Endothelial cell of umbilical vein (primary cell): ENCODE data around the gene APBB2.

ENCODE experiments used
- EZH2 ChIP-seq: IDR thresholded peaks from 2 replicates; pipeline ENCODE4 v1.6.1; 2012; ENCODE audit warnings: borderline replicate concordance, low read depth, mild to moderate bottlenecking, moderate library complexity, low read length, inconsistent platforms; ENCODE audit not compliant: severe bottlenecking
- GATA2 ChIP-seq: IDR thresholded peaks from 2 replicates; pipeline ENCODE4 v1.7.0; 2011; ENCODE audit warnings: low read depth, mild to moderate bottlenecking, moderate library complexity, mixed read lengths, low read length; ENCODE audit not compliant: insufficient read length, insufficient read depth
- JUN ChIP-seq: IDR thresholded peaks from 2 replicates; pipeline ENCODE4 v1.6.1; 2011; ENCODE audit warnings: borderline replicate concordance, low read depth; ENCODE audit not compliant: insufficient read length, insufficient read depth
- MYC ChIP-seq: IDR thresholded peaks from one replicate; pipeline ENCODE4 v1.6.1; 2011; ENCODE audit warnings: mild to moderate bottlenecking, low read depth, low read length
- POLR2A ChIP-seq: IDR thresholded peaks from 2 replicates; pipeline ENCODE4 v1.6.1; 2012; ENCODE audit warnings: low read depth, mild to moderate bottlenecking, control low read depth, low read length
- POLR2AphosphoS5 ChIP-seq: IDR thresholded peaks from 2 replicates; pipeline ENCODE4 v1.6.1; 2012; ENCODE audit warnings: low read depth, mild to moderate bottlenecking, control low read depth, low read length, moderate library complexity; ENCODE audit not compliant: insufficient read depth
- TF ChIP-seq, protein P1 (sequence below), 2 donors: IDR thresholded peaks; 1 replicate in 1 of 2; 2 replicates in 1 of 2; pipeline ENCODE4 v1.5.1; 2011; ENCODE audit warnings: low read length in 2 of 2, mild to moderate bottlenecking in 2 of 2, moderate library complexity in 2 of 2, control low read depth in 1 of 2, inconsistent platforms in 1 of 2, low read depth in 1 of 2; ENCODE audit not compliant: insufficient read depth in 1 of 2; ENCODE audit errors: extremely low read depth in 1 of 2
- TF ChIP-seq, protein P2 (sequence below): IDR thresholded peaks from 2 replicates; pipeline ENCODE4 v1.6.1; 2011; ENCODE audit not compliant: insufficient read depth, insufficient read length

DNA sequence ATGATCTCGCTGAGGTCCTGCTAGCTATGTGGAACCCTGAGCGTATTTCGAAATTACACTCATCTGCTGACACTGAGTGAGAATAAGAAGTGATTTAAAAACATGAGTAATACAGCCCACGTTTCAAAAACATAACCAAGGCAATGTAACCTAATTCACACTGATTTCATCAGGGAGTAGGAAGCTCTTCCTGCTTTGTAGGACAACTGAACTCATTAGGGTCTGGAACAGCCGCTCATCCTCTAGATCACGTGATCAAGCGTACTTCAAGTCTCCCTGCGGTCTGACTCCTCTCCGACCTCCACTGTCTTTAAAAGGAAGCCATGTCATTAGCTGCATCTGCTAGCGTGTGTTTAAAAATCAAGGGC lies 326.6 kb downstream of the APBB2 start:
- TF ChIP-seq EZH2 (no peak), POLR2AphosphoS5 (no peak), POLR2A (no peak), GATA2 (no peak), MYC (no peak), JUN (no peak)
- TF ChIP-seq, protein P1, sequence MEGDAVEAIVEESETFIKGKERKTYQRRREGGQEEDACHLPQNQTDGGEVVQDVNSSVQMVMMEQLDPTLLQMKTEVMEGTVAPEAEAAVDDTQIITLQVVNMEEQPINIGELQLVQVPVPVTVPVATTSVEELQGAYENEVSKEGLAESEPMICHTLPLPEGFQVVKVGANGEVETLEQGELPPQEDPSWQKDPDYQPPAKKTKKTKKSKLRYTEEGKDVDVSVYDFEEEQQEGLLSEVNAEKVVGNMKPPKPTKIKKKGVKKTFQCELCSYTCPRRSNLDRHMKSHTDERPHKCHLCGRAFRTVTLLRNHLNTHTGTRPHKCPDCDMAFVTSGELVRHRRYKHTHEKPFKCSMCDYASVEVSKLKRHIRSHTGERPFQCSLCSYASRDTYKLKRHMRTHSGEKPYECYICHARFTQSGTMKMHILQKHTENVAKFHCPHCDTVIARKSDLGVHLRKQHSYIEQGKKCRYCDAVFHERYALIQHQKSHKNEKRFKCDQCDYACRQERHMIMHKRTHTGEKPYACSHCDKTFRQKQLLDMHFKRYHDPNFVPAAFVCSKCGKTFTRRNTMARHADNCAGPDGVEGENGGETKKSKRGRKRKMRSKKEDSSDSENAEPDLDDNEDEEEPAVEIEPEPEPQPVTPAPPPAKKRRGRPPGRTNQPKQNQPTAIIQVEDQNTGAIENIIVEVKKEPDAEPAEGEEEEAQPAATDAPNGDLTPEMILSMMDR (IDR thresholded peaks at IDR 0.05; ENCODE audit: extremely low read depth in 1 of 2, insufficient read depth in 1 of 2, low read depth in 1 of 2, low read length in 2 of 2), result no peak
- TF ChIP-seq, protein P2, sequence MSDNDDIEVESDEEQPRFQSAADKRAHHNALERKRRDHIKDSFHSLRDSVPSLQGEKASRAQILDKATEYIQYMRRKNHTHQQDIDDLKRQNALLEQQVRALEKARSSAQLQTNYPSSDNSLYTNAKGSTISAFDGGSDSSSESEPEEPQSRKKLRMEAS, result no peak
